ENCODE measurements around the gene TSEN54.

TSEN54 gene

DNA sequence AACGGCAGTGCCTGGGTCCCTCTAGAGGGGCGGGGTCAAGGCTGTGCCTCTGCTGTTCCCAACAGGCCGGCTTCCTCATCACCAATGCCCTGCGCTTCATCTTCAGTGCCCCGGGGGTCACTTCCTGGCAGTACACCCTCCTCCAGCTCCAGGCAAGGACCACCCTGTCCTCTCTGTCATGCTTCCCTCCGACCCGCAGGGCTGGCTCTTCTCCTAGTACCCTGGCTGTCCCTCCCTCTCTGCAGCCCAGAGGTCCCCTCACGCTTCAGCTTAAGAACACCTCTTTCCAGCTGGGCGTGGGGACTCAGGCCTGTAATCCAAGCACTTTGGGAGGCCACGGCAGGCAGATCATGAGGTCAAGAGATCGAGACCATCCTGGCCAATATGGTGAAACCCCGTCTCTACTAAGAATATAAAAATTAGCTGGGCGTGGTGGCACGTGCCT lies 26.8 kb upstream of the TSEN54 start:
- no peak for DNase-seq

DNA sequence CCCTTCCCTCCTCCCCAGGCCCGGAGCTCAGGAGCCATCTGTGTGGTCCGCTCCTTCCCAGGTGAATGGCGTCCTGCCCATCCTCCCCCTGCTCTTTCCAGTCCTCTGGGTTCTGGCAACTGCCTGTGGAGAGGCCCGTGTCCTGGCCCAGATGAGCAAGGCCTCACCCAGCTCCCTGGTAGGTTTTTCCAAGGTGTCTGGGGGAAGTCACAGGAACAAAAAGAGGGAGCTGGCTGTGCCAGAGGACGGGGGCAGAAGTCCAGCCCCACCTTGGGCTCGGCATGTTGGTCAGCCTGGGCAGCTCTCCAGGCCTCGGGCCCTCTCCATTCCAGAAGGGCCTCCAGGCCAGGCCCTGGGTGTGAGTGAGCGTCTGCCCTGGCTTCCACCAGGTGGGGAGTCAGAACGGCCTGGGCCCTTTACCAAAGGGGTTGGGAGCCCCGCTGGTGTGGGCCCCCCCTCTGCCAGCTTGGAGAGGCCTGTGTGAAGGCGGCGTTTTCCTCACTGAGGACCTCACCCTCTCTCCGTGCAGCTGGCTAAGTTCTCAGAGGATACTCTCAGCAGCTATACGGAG lies 26.1 kb upstream of the TSEN54 start:
- DNase-seq: no peak

DNA sequence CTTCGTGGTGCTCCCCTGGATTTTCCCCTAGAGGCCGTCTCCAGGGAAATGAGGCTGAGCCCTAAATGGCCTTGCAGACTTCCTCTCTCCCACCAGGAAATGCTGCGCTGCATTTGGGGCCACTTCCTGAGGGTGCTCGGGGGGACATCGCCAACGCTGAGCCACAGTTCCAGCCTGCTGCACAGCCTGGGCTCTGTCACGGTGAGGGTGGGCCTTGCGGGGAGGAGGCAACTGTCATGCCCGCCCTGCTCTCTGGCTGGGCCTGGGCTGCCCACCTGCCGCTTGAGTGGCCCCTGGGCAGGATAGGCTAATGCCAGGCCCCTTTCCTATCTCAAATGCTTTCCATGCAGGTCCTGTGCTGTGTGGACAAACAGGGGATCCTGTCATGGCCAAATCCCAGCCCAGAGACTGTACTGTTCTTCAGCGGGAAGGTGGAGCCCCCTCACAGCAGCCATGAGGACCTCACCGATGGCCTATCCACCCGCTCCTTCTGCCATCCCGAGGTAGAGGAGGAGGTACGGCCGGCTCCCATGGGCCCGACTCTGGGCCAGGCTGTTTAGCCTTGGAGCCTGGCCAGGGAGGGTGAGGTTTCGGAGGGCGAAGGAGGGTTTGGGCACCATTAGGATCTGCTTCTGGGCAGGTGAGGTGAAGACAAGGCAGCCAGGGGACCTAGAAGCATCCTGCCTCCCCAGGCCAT lies 25.2 kb upstream of the TSEN54 start:
- no peak for DNase-seq

DNA sequence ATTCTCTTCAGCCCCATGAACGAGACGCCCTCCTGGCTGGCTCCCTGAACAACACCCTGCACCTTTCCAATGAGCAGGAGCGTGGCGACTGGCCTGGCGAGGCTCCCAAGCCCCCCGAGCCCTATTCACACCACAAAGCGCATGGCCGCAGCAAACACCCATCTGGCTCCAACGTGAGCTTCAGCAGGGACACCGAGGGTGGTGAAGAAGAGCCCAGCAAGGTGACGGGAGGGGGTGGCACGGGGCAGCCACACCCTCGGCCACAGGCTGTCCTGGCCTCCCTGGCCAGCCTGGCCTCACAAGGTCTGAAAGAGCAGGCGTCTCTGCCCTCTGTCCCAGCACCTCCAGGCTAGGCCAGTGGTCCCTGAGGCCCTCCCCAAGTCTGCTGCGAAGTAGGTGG lies 24.6 kb upstream of the TSEN54 start:
- DNase-seq: no peak

- no peak for DNase-seq
Observed at GRCh38 chr17:75492555-75493168, 23.7 kb upstream of the TSEN54 start.

GRCh38 chr17:75493476-75494129 lies 22.7 kb upstream of the TSEN54 start:
- no peak for DNase-seq

DNA sequence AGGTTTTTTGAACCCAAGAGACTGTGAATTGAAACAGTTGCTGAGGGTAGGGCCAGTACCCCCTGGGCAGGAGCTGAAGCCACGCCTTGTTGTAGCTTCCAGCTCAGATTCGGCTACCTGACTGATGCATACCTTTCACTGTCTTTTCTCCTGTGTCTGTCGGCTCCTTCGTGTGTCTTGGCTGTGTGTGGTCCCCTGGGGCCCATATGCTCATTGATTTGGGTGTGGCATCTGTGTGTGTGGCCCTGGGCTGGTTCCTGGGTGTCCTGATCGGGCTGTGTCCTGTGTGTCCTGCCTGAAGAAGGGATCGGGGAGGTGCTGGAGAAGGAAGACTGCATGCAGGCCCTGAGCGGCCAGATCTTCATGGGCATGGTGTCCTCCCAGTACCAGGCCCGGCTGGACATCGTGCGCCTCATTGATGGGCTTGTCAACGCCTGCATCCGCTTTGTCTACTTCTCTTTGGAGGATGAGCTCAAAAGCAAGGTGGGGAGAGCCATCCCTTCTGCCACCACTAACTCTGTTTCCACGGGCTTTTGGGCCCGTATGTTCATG lies 21.9 kb upstream of the TSEN54 start:
- DNase-seq: no peak

GRCh38 chr17:75496005-75496404 lies 20.3 kb upstream of the TSEN54 start:
- no peak for DNase-seq

DNA sequence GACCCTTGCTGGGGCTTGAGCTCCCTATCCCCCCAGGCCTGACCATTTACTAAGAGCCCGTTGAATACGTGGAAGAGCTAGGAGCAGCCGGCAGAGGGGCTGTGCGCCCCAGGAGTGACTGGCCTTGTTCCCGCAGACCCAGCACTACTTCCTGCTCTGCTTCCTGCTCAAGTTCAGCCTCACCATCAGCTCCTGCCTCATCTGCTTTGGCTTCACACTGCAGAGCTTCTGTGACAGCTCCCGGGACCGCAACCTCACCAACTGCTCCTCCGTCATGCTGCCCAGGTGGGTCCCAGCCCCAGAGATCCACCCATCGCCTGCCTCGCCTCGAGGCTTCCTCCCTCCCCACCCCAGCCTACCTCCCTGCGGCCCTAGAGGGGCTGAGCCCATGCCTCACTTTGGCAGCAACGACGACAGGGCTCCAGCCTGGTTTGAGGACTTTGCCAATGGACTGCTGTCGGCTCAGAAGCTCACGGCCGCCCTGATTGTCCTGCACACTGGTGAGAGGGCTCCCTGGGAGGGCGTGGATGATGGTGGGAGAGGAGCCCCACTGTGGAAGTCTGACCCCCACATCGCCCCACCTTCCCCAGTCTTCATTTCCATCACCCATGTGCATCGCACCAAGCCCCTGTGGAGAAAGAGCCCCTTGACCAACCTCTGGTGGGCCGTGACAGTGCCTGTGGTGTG lies 18.1 kb upstream of the TSEN54 start:
- DNase-seq: no peak

GRCh38 chr17:75498726-75499213 lies 17.6 kb upstream of the TSEN54 start:
- DNase-seq: no peak

GRCh38 chr17:75499313-75500022 lies 16.9 kb upstream of the TSEN54 start:
- no peak for DNase-seq

GRCh38 chr17:75500419-75501216 lies 15.7 kb upstream of the TSEN54 start:
- no peak for DNase-seq

- DNase-seq: no peak
Observed at GRCh38 chr17:75501378-75502071, 14.8 kb upstream of the TSEN54 start.

GRCh38 chr17:75502072-75502720 lies 14.1 kb upstream of the TSEN54 start:
- DNase-seq: no peak

DNA sequence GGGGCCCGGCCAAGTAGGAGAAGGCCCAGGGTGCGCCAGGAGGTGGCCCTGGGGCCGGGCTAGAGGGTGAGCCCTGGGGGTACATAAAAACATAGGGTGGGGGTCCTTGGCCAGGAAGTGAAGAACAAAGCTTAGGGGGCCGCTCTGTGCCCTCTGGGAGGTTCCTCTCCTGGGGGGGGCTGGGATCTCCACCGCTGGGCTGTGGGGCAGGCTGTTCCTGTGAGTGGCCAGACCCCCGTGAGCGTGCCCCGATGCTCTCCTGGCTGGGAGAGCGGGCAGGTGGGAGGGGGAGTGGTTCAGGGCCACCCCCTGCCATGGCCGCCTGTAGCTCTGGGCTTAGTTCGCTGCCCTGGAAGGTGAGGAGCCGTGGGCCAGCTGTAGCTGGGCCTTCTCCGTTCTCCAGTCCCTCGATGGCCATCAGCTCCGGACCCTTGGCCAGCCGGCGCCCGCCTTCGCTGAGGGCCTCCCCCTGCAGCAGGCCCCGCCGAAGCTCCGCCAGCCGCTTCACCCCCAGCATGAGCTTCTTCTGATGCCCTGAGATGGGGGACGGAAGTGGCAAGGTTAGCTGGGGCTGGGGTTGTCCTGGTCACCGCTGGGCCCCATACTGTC lies 13.5 kb upstream of the TSEN54 start:
- DNase-seq: no peak

DNA sequence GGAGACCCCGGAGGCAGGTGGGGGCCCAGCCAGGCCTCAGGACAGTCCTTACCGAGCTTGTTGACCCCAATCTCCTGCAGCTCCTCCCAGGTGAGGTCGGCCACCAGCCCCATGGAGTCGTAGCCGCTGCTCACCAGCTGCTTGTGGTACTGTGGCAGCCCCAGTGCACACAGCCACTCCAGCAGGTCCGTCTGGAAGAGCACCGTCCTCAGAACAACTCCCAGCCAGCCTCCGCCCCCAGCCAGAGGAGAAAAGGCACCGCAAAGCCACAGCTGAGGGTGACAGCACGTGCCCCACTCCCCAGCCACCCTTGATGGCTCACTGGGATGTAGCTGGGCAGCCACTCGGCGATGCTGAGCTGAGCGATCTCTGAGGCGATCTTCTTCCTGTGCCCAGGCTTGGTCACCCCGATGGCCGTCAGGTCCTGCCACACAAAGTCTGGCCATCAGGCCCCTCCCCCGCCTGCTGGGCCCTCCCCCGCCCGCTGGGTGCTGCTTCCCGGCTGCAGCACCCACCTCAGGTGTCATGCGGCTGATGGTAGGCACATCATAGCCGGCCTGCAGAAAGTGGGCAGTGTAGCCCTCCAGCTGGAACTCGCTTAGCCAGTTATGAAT lies 12.9 kb upstream of the TSEN54 start:
- DNase-seq: no peak

GRCh38 chr17:75503976-75504346 lies 12.4 kb upstream of the TSEN54 start:
- no peak for DNase-seq

DNA sequence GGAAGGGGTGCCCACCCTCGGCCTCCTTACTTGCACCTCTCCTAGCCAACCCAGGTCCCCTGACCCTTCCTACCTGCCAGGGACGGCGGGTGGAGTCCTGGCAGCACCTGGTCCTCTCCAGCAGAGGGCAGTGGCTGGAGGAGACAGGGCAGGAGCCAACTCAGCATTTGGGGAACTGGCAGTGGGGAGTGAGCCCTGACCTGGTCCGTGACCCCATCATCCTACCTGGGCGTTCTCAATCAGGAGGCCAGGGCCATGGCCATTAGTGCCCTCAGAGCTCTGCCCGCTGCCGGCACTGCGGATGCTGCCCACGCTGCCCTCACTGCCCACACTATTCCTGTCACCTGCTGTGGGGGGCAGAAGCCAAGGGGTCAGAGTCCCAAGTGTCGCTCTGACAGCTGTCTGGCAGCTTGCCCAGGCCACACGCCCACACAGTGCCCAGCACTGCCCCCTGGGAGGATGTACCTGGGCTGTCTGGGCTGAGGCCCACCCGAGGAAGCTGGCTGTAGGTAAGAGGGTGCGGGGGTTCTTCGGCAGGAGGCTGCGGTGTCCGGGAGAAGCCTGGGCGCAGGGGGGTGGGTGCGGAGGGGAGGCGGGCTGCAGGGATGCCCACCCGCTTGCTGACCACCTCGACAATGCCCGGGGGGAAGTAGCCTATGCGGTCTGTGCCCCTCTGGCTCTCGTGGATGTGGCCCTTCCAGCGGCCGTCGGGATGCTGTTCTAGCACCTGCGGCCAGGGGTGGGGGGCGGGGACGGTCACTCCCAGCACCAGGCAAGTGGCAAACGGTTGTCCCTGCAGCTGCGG lies 11.8 kb upstream of the TSEN54 start:
- no peak for DNase-seq

DNA sequence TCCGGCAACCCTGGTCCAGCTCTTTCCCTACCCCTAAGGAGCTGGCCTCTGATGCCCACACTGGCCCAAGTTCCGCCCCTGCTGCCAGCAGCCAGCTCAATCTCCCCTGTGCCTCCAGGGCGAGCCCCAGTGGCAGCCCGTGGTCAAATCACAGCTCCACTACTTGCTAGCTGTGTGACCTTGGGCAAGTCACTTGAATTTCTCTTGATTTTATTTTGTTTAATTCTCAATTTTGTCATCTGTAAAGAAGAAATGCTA lies 11.2 kb upstream of the TSEN54 start:
- no peak for DNase-seq

All from DMS79 (cell line).